H9 (cell line): ENCODE data around the gene ANKRD34A. TPM values are rescaled to one million over a fixed set of nuclear protein-coding genes. Genes with fewer than 3 reads are reported as not detected.

ENCODE experiments used
- DNase-seq: peaks from one replicate; pipeline ENCODE4 v3.0.0-alpha.2; 2017
- H2AFZ ChIP-seq: one replicate; pipeline ENCODE4 v1.6.1; 2013; ENCODE audit warnings: mild to moderate bottlenecking, low read length, control low read depth, moderate library complexity
- H2AK5ac ChIP-seq: 2 replicates; pipeline ENCODE4 v1.6.1; 2013; ENCODE audit warnings: low read length, control low read depth, mixed read lengths; ENCODE audit not compliant: insufficient read length
- H2BK120ac ChIP-seq: one replicate; pipeline ENCODE4 v1.6.1; 2013; ENCODE audit warnings: low read depth, mild to moderate bottlenecking, low read length, control low read depth, inconsistent platforms; ENCODE audit not compliant: poor library complexity, severe bottlenecking
- H2BK12ac ChIP-seq: 2 replicates; pipeline ENCODE4 v1.6.1; 2013; ENCODE audit warnings: low read length, control low read depth, mixed read lengths, low read depth; ENCODE audit not compliant: insufficient read length
- H2BK15ac ChIP-seq: 2 replicates; pipeline ENCODE4 v1.6.1; 2013; ENCODE audit warnings: low read depth, low read length, control low read depth
- H2BK20ac ChIP-seq: one replicate; pipeline ENCODE4 v1.6.1; 2013; ENCODE audit warnings: low read depth, mild to moderate bottlenecking, low read length, control low read depth, inconsistent platforms; ENCODE audit not compliant: poor library complexity, severe bottlenecking
- H2BK5ac ChIP-seq: 2 replicates; pipeline ENCODE4 v1.6.1; 2013; ENCODE audit warnings: low read length, control low read depth, mixed read lengths; ENCODE audit not compliant: insufficient read length
- H3K14ac ChIP-seq: 2 replicates; pipeline ENCODE4 v1.6.1; 2013; ENCODE audit warnings: low read length, control low read depth; ENCODE audit not compliant: insufficient read depth
- H3K18ac ChIP-seq: 2 replicates; pipeline ENCODE4 v1.6.1; 2013; ENCODE audit warnings: low read depth, mild to moderate bottlenecking, mixed read lengths, low read length, control low read depth; ENCODE audit not compliant: insufficient read length
- H3K23ac ChIP-seq: 2 replicates; pipeline ENCODE4 v1.6.1; 2013; ENCODE audit warnings: low read length, control low read depth, mixed read lengths, low read depth; ENCODE audit not compliant: insufficient read length
- H3K23me2 ChIP-seq: 2 replicates; pipeline ENCODE4 v1.6.1; 2013; ENCODE audit warnings: low read depth, mild to moderate bottlenecking, mixed read lengths, low read length, control low read depth; ENCODE audit not compliant: insufficient read length, poor library complexity, severe bottlenecking
- H3K27ac ChIP-seq: 2 replicates; pipeline ENCODE4 v1.5.1; 2013; ENCODE audit warnings: low read length, control low read depth, mixed read lengths, low read depth; ENCODE audit not compliant: insufficient read length
- H3K27me3 ChIP-seq: 2 replicates; pipeline ENCODE4 v1.6.1; 2013; ENCODE audit warnings: low read length, control low read depth, inconsistent platforms; ENCODE audit not compliant: insufficient read depth
- H3K4ac ChIP-seq: 2 replicates; pipeline ENCODE4 v1.6.1; 2013; ENCODE audit warnings: low read depth, mild to moderate bottlenecking, control low read depth, inconsistent platforms, low read length, moderate library complexity
- H3K4me1 ChIP-seq: 2 replicates; pipeline ENCODE4 v1.6.1; 2013; ENCODE audit warnings: low read length, control low read depth, inconsistent platforms; ENCODE audit not compliant: insufficient read depth
- H3K4me2 ChIP-seq: 2 replicates; pipeline ENCODE4 v1.6.1; 2013; ENCODE audit warnings: low read length, control low read depth, mixed read lengths; ENCODE audit not compliant: insufficient read length, insufficient read depth
- H3K56ac ChIP-seq: 2 replicates; pipeline ENCODE4 v1.6.1; 2013; ENCODE audit warnings: low read depth, mild to moderate bottlenecking, mixed read lengths, low read length, control low read depth; ENCODE audit not compliant: insufficient read length
- H3K79me1 ChIP-seq: 2 replicates; pipeline ENCODE4 v1.6.1; 2013; ENCODE audit warnings: low read depth, mild to moderate bottlenecking, moderate library complexity, low read length, control low read depth, inconsistent platforms; ENCODE audit not compliant: insufficient read depth, poor library complexity, severe bottlenecking
- H3K79me2 ChIP-seq: 2 replicates; pipeline ENCODE4 v1.6.1; 2013; ENCODE audit warnings: low read length, control low read depth, inconsistent platforms; ENCODE audit not compliant: insufficient read depth
- H3K9ac ChIP-seq: 2 replicates; pipeline ENCODE4 v1.6.1; 2013; ENCODE audit warnings: low read length, control low read depth, mixed read lengths; ENCODE audit not compliant: insufficient read length; ENCODE audit errors: extremely low read depth
- H3K9me3 ChIP-seq: one replicate; pipeline ENCODE4 v1.6.1; 2013; ENCODE audit warnings: low read depth, low read length, inconsistent platforms; ENCODE audit not compliant: control insufficient read depth
- H3T11ph ChIP-seq: one replicate; pipeline ENCODE4 v1.6.1; 2013; ENCODE audit warnings: mild to moderate bottlenecking, low read length, control low read depth, inconsistent platforms
- H4K20me1 ChIP-seq: one replicate; pipeline ENCODE4 v1.6.1; 2013; ENCODE audit not compliant: control insufficient read depth, insufficient read length, insufficient read depth
- H4K5ac ChIP-seq: 2 replicates; pipeline ENCODE4 v1.6.1; 2013; ENCODE audit warnings: low read depth, mild to moderate bottlenecking, mixed read lengths, low read length, control low read depth; ENCODE audit not compliant: insufficient read length
- H4K8ac ChIP-seq: replicated peaks from 2 replicates; pipeline ENCODE4 v1.6.1; 2013; ENCODE audit warnings: low read length, control low read depth, mixed read lengths, low read depth; ENCODE audit not compliant: insufficient read length
- H4K91ac ChIP-seq: 2 replicates; pipeline ENCODE4 v1.6.1; 2013; ENCODE audit warnings: low read depth, mild to moderate bottlenecking, moderate library complexity, mixed read lengths, low read length, control low read depth; ENCODE audit not compliant: insufficient read length
- H3K27ac Mint-ChIP-seq, 3 experiments: 2 replicates in 2 of 3; 3 replicates in 1 of 3; pipeline ENCODE4 v1.8.0; 2020 to 2021; ENCODE audit warnings: mixed read lengths in 3 of 3, mild to moderate bottlenecking in 1 of 3, moderate library complexity in 1 of 3
- H3K27me3 Mint-ChIP-seq: 2 replicates; pipeline ENCODE4 v1.8.0; 2021; ENCODE audit warnings: low read depth, mild to moderate bottlenecking, moderate library complexity, mixed read lengths
- H3K36me3 Mint-ChIP-seq, 3 experiments: 2 replicates in 2 of 3; 3 replicates in 1 of 3; pipeline ENCODE4 v1.8.0; 2020 to 2021; ENCODE audit warnings: low read depth in 3 of 3, mixed read lengths in 3 of 3; ENCODE audit not compliant: insufficient read depth in 1 of 3
- H3K4me1 Mint-ChIP-seq, 2 experiments: 2 replicates each; pipeline ENCODE4 v1.8.0; 2020; ENCODE audit warnings: mixed read lengths in 2 of 2
- H3K4me3 Mint-ChIP-seq, 2 experiments: 2 replicates in 1 of 2; 3 replicates in 1 of 2; pipeline ENCODE4 v1.8.0; 2020 to 2021; ENCODE audit warnings: mild to moderate bottlenecking in 2 of 2, mixed read lengths in 2 of 2, moderate library complexity in 1 of 2
- H3K9me3 Mint-ChIP-seq, 2 experiments: 2 replicates in 1 of 2; 3 replicates in 1 of 2; pipeline ENCODE4 v1.8.0; 2020; ENCODE audit warnings: mild to moderate bottlenecking in 2 of 2, mixed read lengths in 2 of 2, moderate library complexity in 1 of 2
- CTCF ChIP-seq: fragments of 200-600 bp; sonication (generic); conservative IDR thresholded peaks from 3 replicates; pipeline ENCODE4 v1.8.0; 2021; ENCODE audit warnings: antibody characterized with exemption, mild to moderate bottlenecking
- WGBS: extraction: QIAGEN DNeasy Blood & Tissue Kit; methylation state at CpG from one replicate; pipeline ENCODE4 v1.1.7; 2013; ENCODE audit warnings: missing lambda C conversion rate, low lambda C conversion rate, mixed read lengths; ENCODE audit not compliant: insufficient read length; ENCODE audit errors: extremely low coverage; 5-methylcytosine and 5-hydroxymethylcytosine counted together
- total RNA-seq: library from RNA; stranded (reverse); gene quantifications from 2 replicates; pipeline ENCODE4 v1.2.1, GENCODE V29; 2021

The ANKRD34A gene
- total RNA-seq, 1 experiment from 2014 or later: 0.39 TPM

GRCh38 chr1:145956781-145957442, 7.5 kb downstream of the ANKRD34A start:
- no peaks in the 10 kb centered on the region for H4K20me1 ChIP-seq
- peaks cover 19% of the 10 kb centered on the region for H3K23me2 ChIP-seq
- Mint-ChIP-seq H3K27ac (no peak overlapping the region), H3K9me3 (no peaks in the 10 kb centered on the region), H3K4me1 (peaks cover 27 to 28% of the 10 kb centered on the region in 2 experiments), H3K4me3 (peak overlapping the region; percentile 77 to 82), H3K27me3 (peaks cover 59% of the 10 kb centered on the region), H3K36me3 (no peaks in the 10 kb centered on the region; a peak in 1 of 7 replicates)
- H3K4ac ChIP-seq: no peak overlapping the region
- H3K14ac ChIP-seq: no peak overlapping the region
- H3T11ph ChIP-seq: no peak overlapping the region
- H3K9ac ChIP-seq: no peak overlapping the region
- no peak overlapping the region for H3K23ac ChIP-seq
- H2BK120ac ChIP-seq: no peak overlapping the region
- no peak overlapping the region for H2BK12ac ChIP-seq
- H2BK20ac ChIP-seq: no peak overlapping the region
- H3K79me1 ChIP-seq: no peaks in the 10 kb centered on the region
- peaks cover 26% of the 10 kb centered on the region; the same call in 1 of the 2 replicates for H3K27me3 ChIP-seq
- WGBS: no CpG with 5 or more reads among the region's 3 CpGs
- H4K5ac ChIP-seq: no peak overlapping the region
- H4K8ac ChIP-seq: no peak overlapping the region
- H3K18ac ChIP-seq: no peak overlapping the region
- no peak overlapping the region for H2AFZ ChIP-seq
- H3K56ac ChIP-seq: no peak overlapping the region
- H4K91ac ChIP-seq: no peak overlapping the region
- no peak overlapping the region for H3K27ac ChIP-seq
- H2AK5ac ChIP-seq: no peak overlapping the region
- H3K4me1 ChIP-seq: no peaks in the 10 kb centered on the region; the same call in 1 of the 2 replicates
- H2BK5ac ChIP-seq: no peak overlapping the region
- H3K79me2 ChIP-seq: no peaks in the 10 kb centered on the region
- no peak overlapping the region for H2BK15ac ChIP-seq
- no peaks in the 10 kb centered on the region for H3K9me3 ChIP-seq
- H3K4me2 ChIP-seq: peak overlapping the region; percentile 92
- TF ChIP-seq CTCF: no peak
- DNase-seq: no peak
